CD4-positive, alpha-beta memory T cell (primary cell): Measurements from ENCODE around the gene DUXA. TPM values are rescaled to one million over a fixed set of nuclear protein-coding genes. Genes with fewer than 3 reads are reported as not detected.

Experiments used
- CTCF ChIA-PET: fragments of 350-600 bp; sonication (Branson Sonifier 250); formaldehyde crosslinking; loops from one replicate; lab custom pipeline; 2021; ENCODE audit warnings: inconsistent platforms; ENCODE audit not compliant: partially characterized antibody; lab: Charles Lee
- POLR2A ChIA-PET: fragments of 350-600 bp; sonication (Branson Sonifier 250); formaldehyde crosslinking; loops from one replicate; lab custom pipeline; 2021; ENCODE audit not compliant: partially characterized antibody; lab: Charles Lee
- DNase-seq, 5 donors: peaks; one replicate each; pipeline versions ENCODE4 v3.0.0 to v3.0.0-alpha.2; 2020 to 2022; ENCODE audit warnings: mixed read lengths in 1 of 5
- H3K27ac ChIP-seq: one replicate; pipeline ENCODE4 v1.7.0; 2013; ENCODE audit warnings: low read depth, low read length
- H3K27me3 ChIP-seq: 2 replicates; pipeline ENCODE4 v1.7.0; 2013; ENCODE audit warnings: mild to moderate bottlenecking, low read length, moderate library complexity; ENCODE audit not compliant: insufficient read depth
- H3K36me3 ChIP-seq: 2 replicates; pipeline ENCODE4 v1.7.0; 2013; ENCODE audit warnings: mild to moderate bottlenecking, low read length, moderate library complexity; ENCODE audit not compliant: insufficient read depth
- H3K4me1 ChIP-seq: 2 replicates; pipeline ENCODE4 v1.7.0; 2013; ENCODE audit warnings: mild to moderate bottlenecking, low read length, moderate library complexity; ENCODE audit not compliant: insufficient read depth
- H3K4me3 ChIP-seq, 2 donors: one replicate each; pipeline ENCODE4 v1.7.0; 2013; ENCODE audit warnings: low read length in 2 of 2, mild to moderate bottlenecking in 1 of 2
- H3K9me3 ChIP-seq, 2 donors: one replicate each; pipeline ENCODE4 v1.7.0; 2013; ENCODE audit warnings: low read length in 2 of 2, control low read depth in 1 of 2; ENCODE audit not compliant: control insufficient read depth in 1 of 2
- H3K27ac Mint-ChIP-seq, 7 donors: one replicate each; pipeline ENCODE4 v1.8.0; 2020 to 2021; ENCODE audit warnings: mixed read lengths in 7 of 7, mild to moderate bottlenecking in 6 of 7, inconsistent platforms in 3 of 7, moderate library complexity in 3 of 7
- H3K27me3 Mint-ChIP-seq, 2 donors: one replicate each; pipeline ENCODE4 v1.8.0; 2020 to 2021; ENCODE audit warnings: mixed read lengths in 2 of 2
- H3K36me3 Mint-ChIP-seq, 2 donors: one replicate each; pipeline ENCODE4 v1.8.0; 2020 to 2021; ENCODE audit warnings: mixed read lengths in 2 of 2, inconsistent platforms in 1 of 2, mild to moderate bottlenecking in 1 of 2
- H3K4me1 Mint-ChIP-seq, 4 donors: one replicate each; pipeline ENCODE4 v1.8.0; 2020 to 2021; ENCODE audit warnings: mixed read lengths in 4 of 4, mild to moderate bottlenecking in 1 of 4
- H3K4me3 Mint-ChIP-seq, 8 donors: one replicate each; pipeline ENCODE4 v1.8.0; 2020 to 2021; ENCODE audit warnings: mixed read lengths in 8 of 8, mild to moderate bottlenecking in 7 of 8, moderate library complexity in 6 of 8, inconsistent platforms in 3 of 8
- H3K9me3 Mint-ChIP-seq, 8 donors: one replicate each; pipeline ENCODE4 v1.8.0; 2020 to 2021; ENCODE audit warnings: mixed read lengths in 8 of 8, mild to moderate bottlenecking in 5 of 8, inconsistent platforms in 3 of 8, moderate library complexity in 1 of 8
- intact Hi-C: fragments of 100-400 bp; cut with micrococcal nuclease; formaldehyde crosslinking; loops from one replicate; pipeline ENCODE4 v1.15.1; 2023
- polyA plus RNA-seq, 2 donors: library from polyadenylated mRNA; unstranded; fragments of 300-500 nt; fragmentation: Illumina TruSeq; gene quantifications; one replicate each; pipeline ENCODE4 v1.2.3, GENCODE V29; 2021
- total RNA-seq, 2 experiments: library from RNA; stranded (reverse); gene quantifications; one replicate each; pipeline ENCODE4 v1.2.3, GENCODE V29; 2021

DUXA gene
- total and polyA plus RNA-seq, 4 experiments from 2014 or later = not detected

GRCh38 chr19:57110592-57111328, 56.5 kb downstream of the DUXA start:
- H3K27me3 ChIP-seq = no peaks in the 10 kb centered on the region
- Mint-ChIP-seq H3K36me3 (peaks cover 4 to 9% of the 10 kb centered on the region in 2 donors), H3K27ac (no peak overlapping the region), H3K27me3 (peaks cover 1 to 3% of the 10 kb centered on the region in 2 donors), H3K9me3 (peaks cover 0 to 68% (median 59%) of the 10 kb centered on the region in 8 donors), H3K4me1 (no peaks in the 10 kb centered on the region), H3K4me3 (no peak overlapping the region)
- intact Hi-C loops = no loop called here
- POLR2A ChIA-PET = no interaction called here
- CTCF ChIA-PET = no interaction called here
- peaks cover 0 to 18% of the 10 kb centered on the region in 2 donors for H3K9me3 ChIP-seq
- H3K4me1 ChIP-seq = no peaks in the 10 kb centered on the region
- H3K36me3 ChIP-seq = no peaks in the 10 kb centered on the region
- no peak overlapping the region for H3K27ac ChIP-seq
- DNase-seq = no peak
- no peak overlapping the region for H3K4me3 ChIP-seq

- Mint-ChIP-seq H3K4me1 (peaks cover 0 to 5% (median 2%) of the 10 kb centered on the region in 4 donors), H3K27me3 (peaks cover 3 to 5% of the 10 kb centered on the region in 2 donors), H3K36me3 (peaks cover 1 to 8% of the 10 kb centered on the region in 2 donors), H3K4me3 (no peak overlapping the region), H3K9me3 (peaks cover 0 to 36% (median 25%) of the 10 kb centered on the region in 8 donors), H3K27ac (no peak overlapping the region)
- H3K4me1 ChIP-seq = no peaks in the 10 kb centered on the region
- intact Hi-C loops = loop anchor here (10.0 kb wide), 1 partner anchor 458 kb away; no protein-coding TSS in a partner anchor
- no peaks in the 10 kb centered on the region for H3K36me3 ChIP-seq
- H3K27me3 ChIP-seq = no peaks in the 10 kb centered on the region
- no peak overlapping the region for H3K4me3 ChIP-seq
- CTCF ChIA-PET = no interaction called here
- POLR2A ChIA-PET = no interaction called here
- peaks cover 0 to 11% of the 10 kb centered on the region in 2 donors for H3K9me3 ChIP-seq
- H3K27ac ChIP-seq = no peak overlapping the region
- DNase-seq = no peak
Observed at GRCh38 chr19:57106722-57107235, 60.5 kb downstream of the DUXA start.

GRCh38 chr19:57105976-57106721, 61.1 kb downstream of the DUXA start:
- H3K27me3 Mint-ChIP-seq = peaks cover 3 to 5% of the 10 kb centered on the region in 2 donors
- peak overlapping the region in 1 of 7 donors; percentile 37 for H3K27ac Mint-ChIP-seq
- H3K4me1 ChIP-seq = no peaks in the 10 kb centered on the region
- no peak overlapping the region for H3K27ac ChIP-seq
- no peak for DNase-seq
- H3K9me3 ChIP-seq = peaks cover 0 to 5% of the 10 kb centered on the region in 2 donors
- peaks cover 0 to 30% (median 19%) of the 10 kb centered on the region in 8 donors for H3K9me3 Mint-ChIP-seq
- H3K4me1 Mint-ChIP-seq = peaks cover 0 to 5% (median 2%) of the 10 kb centered on the region in 4 donors
- H3K27me3 ChIP-seq = no peaks in the 10 kb centered on the region
- no peak overlapping the region for H3K4me3 ChIP-seq
- CTCF ChIA-PET = no interaction called here
- intact Hi-C loops = loop anchor here (10.0 kb wide), 1 partner anchor 459 kb away; no protein-coding TSS in a partner anchor
- POLR2A ChIA-PET = no interaction called here
- H3K4me3 Mint-ChIP-seq = no peak overlapping the region
- H3K36me3 Mint-ChIP-seq = peaks cover 1 to 8% of the 10 kb centered on the region in 2 donors
- no peaks in the 10 kb centered on the region for H3K36me3 ChIP-seq

Other genes starting within 250 kb of the DUXA start
- gene USP29, start 47.5 kb downstream of the DUXA start, total RNA-seq = not detected
- not detected for gene USP29, start 47.5 kb downstream of the DUXA start, polyA plus RNA-seq
- not detected for gene ZIM3, start 22.3 kb downstream of the DUXA start, total RNA-seq
- not detected for gene ZIM3, start 22.3 kb downstream of the DUXA start, polyA plus RNA-seq
- gene ZNF264, start 24.0 kb upstream of the DUXA start, total RNA-seq = 10 to 100 TPM; 62.5 to 64.1 TPM
- gene ZNF264, start 24.0 kb upstream of the DUXA start, polyA plus RNA-seq = 10 to 100 TPM; 12.6 to 13.3 TPM
- under 1 TPM; 0.67 to 0.81 TPM for gene AURKC, start 63.5 kb upstream of the DUXA start, total RNA-seq
- under 1 TPM; 0.29 to 0.54 TPM for gene AURKC, start 63.5 kb upstream of the DUXA start, polyA plus RNA-seq
- gene ZNF805, start 73.1 kb upstream of the DUXA start, total RNA-seq = 10 to 100 TPM; 19.7 to 21.6 TPM
- gene ZNF805, start 73.1 kb upstream of the DUXA start, polyA plus RNA-seq = 1 to 10 TPM; 2.7 to 5.6 TPM
- 10 to 100 TPM; 60.2 to 69.6 TPM for gene ZNF460, start 113.0 kb upstream of the DUXA start, total RNA-seq
- 1 to 10 TPM; 4.4 to 4.8 TPM for gene ZNF460, start 113.0 kb upstream of the DUXA start, polyA plus RNA-seq
- 10 to 100 TPM in 1 of 2 experiments, 1 to 10 TPM in 1; 9.4 to 10.7 TPM for gene ZNF543, start 153.0 kb upstream of the DUXA start, total RNA-seq
- gene ZNF543, start 153.0 kb upstream of the DUXA start, polyA plus RNA-seq = 1 to 10 TPM; 1.9 to 6.2 TPM
- 10 to 100 TPM; 13.3 to 13.6 TPM for gene ZNF304, start 183.8 kb upstream of the DUXA start, total RNA-seq
- gene ZNF304, start 183.8 kb upstream of the DUXA start, polyA plus RNA-seq = 1 to 10 TPM in 1 of 2 donors, under 1 TPM in 1; 0.43 to 4.1 TPM
- 10 to 100 TPM; 11.0 to 12.1 TPM for gene TRAPPC2B, start 196.1 kb upstream of the DUXA start, total RNA-seq
- gene TRAPPC2B, start 196.1 kb upstream of the DUXA start, polyA plus RNA-seq = 10 to 100 TPM; 27.4 to 31.0 TPM
- 10 to 100 TPM in 1 of 2 experiments, 1 to 10 TPM in 1; 6.5 to 10.8 TPM for gene ZNF547, start 196.1 kb upstream of the DUXA start, total RNA-seq
- gene ZNF547, start 196.1 kb upstream of the DUXA start, polyA plus RNA-seq = 1 to 10 TPM in 1 of 2 donors, under 1 TPM in 1; 0.56 to 1.8 TPM
- gene ZNF548, start 222.4 kb upstream of the DUXA start, total RNA-seq = 100 to 1,000 TPM in 1 of 2 experiments, 10 to 100 TPM in 1; 85.4 to 103 TPM
- gene ZNF548, start 222.4 kb upstream of the DUXA start, polyA plus RNA-seq = 10 to 100 TPM; 14.1 to 14.8 TPM
- 10 to 100 TPM; 28.3 to 29.9 TPM for gene ZNF17, start 243.7 kb upstream of the DUXA start, total RNA-seq
- gene ZNF17, start 243.7 kb upstream of the DUXA start, polyA plus RNA-seq = 1 to 10 TPM; 3.6 to 9.5 TPM